GM23248 (cell line): Measurements from ENCODE around the gene SEC14L5. TPM values are rescaled to one million over a fixed set of nuclear protein-coding genes. Genes with fewer than 3 reads are reported as not detected.
A peak's percentile ranks its signal among the peaks of the same experiment; 100 is the strongest.

Experiments
- DNase-seq: peaks from one replicate; pipeline ENCODE4 v3.0.0-alpha.2; 2015
- H2AFZ ChIP-seq: fragments of 200-600 bp; sonication (generic); 2 replicates; pipeline ENCODE4 v1.6.1; 2016; ENCODE audit warnings: antibody characterized with exemption
- H3F3A ChIP-seq: fragments of 200-600 bp; sonication (generic); 2 replicates; pipeline ENCODE4 v1.6.1; 2016; ENCODE audit warnings: mild to moderate bottlenecking, antibody characterized with exemption, mixed run types; ENCODE audit not compliant: insufficient read depth
- H3K27ac ChIP-seq: fragments of 200-600 bp; sonication (generic); 2 replicates; pipeline ENCODE4 v1.5.1; 2016; ENCODE audit warnings: mild to moderate bottlenecking
- H3K27me3 ChIP-seq: fragments of 200-600 bp; sonication (generic); replicated peaks from 2 replicates; pipeline ENCODE4 v1.6.1; 2016; ENCODE audit warnings: mild to moderate bottlenecking; ENCODE audit not compliant: insufficient read depth
- H3K36me3 ChIP-seq: fragments of 200-600 bp; sonication (generic); 2 replicates; pipeline ENCODE4 v1.6.1; 2016; ENCODE audit warnings: low read depth, mild to moderate bottlenecking
- H3K4me1 ChIP-seq: fragments of 200-600 bp; sonication (generic); 2 replicates; pipeline ENCODE4 v1.6.1; 2016; ENCODE audit warnings: mild to moderate bottlenecking; ENCODE audit not compliant: insufficient read depth
- H3K4me2 ChIP-seq: fragments of 200-600 bp; sonication (generic); one replicate; pipeline ENCODE4 v1.6.1; 2016; ENCODE audit warnings: mild to moderate bottlenecking; ENCODE audit not compliant: unreplicated experiment
- H3K4me3 ChIP-seq: fragments of 200-600 bp; sonication (generic); 2 replicates; pipeline ENCODE4 v1.5.1; 2016; ENCODE audit warnings: mild to moderate bottlenecking
- H3K79me2 ChIP-seq: fragments of 200-600 bp; sonication (generic); 2 replicates; pipeline ENCODE4 v1.6.1; 2016; ENCODE audit warnings: mild to moderate bottlenecking; ENCODE audit not compliant: insufficient read depth
- H3K9ac ChIP-seq: fragments of 200-600 bp; sonication (generic); 2 replicates; pipeline ENCODE4 v1.6.1; 2016; ENCODE audit warnings: mild to moderate bottlenecking
- H3K9me2 ChIP-seq: fragments of 200-600 bp; sonication (generic); 2 replicates; pipeline ENCODE4 v1.6.1; 2016; ENCODE audit warnings: mixed run types, mild to moderate bottlenecking, moderate library complexity; ENCODE audit not compliant: insufficient read depth
- H3K9me3 ChIP-seq: fragments of 200-600 bp; sonication (generic); one replicate; pipeline ENCODE4 v1.6.1; 2017; ENCODE audit warnings: low read depth
- H4K20me1 ChIP-seq: fragments of 200-600 bp; sonication (generic); 2 replicates; pipeline ENCODE4 v1.6.0; 2016; ENCODE audit not compliant: insufficient read depth
- EZH2 ChIP-seq: fragments of 200-600 bp; sonication (generic); IDR thresholded peaks from 2 replicates; pipeline ENCODE4 v1.6.1; 2018; ENCODE audit warnings: antibody characterized with exemption, mild to moderate bottlenecking; ENCODE audit not compliant: insufficient read depth, poor library complexity, severe bottlenecking
- EZH2phosphoT487 ChIP-seq: fragments of 200-600 bp; sonication (generic); IDR thresholded peaks from 2 replicates; pipeline ENCODE4 v1.6.1; 2018; ENCODE audit warnings: antibody characterized with exemption, moderate library complexity, mild to moderate bottlenecking, low read depth; ENCODE audit not compliant: insufficient read depth
- WGBS, 2 experiments: methylation state at CpG; one replicate each; pipeline ENCODE4 v1.1.6; 2015 to 2017; ENCODE audit warnings: low lambda C conversion rate in 2 of 2, low coverage in 1 of 2; ENCODE audit errors: missing lambda C conversion rate in 2 of 2; 5-methylcytosine and 5-hydroxymethylcytosine counted together
- in situ Hi-C: fragments of 300-500 bp; cut with MboI; formaldehyde crosslinking; loops from 2 replicates; pipeline ENCODE4 v1.15.0; 2020
- polyA plus RNA-seq: library from polyadenylated mRNA; unstranded; fragments of >200 nt; fragmentation: Nextera tagmentation; extraction: Ambion mirVana; gene quantifications from 2 replicates; pipeline ENCODE4 v1.2.1, GENCODE V29; 2016
- total RNA-seq: library from RNA; depleted of rRNA; stranded (reverse); fragments of >200 nt; shearing (Covaris generic); gene quantifications from 2 replicates; pipeline ENCODE4 v1.2.3, GENCODE V29; 2014

SEC14L5 gene
- total and polyA plus RNA-seq, 2 experiments from 2014 or later = not detected

DNA sequence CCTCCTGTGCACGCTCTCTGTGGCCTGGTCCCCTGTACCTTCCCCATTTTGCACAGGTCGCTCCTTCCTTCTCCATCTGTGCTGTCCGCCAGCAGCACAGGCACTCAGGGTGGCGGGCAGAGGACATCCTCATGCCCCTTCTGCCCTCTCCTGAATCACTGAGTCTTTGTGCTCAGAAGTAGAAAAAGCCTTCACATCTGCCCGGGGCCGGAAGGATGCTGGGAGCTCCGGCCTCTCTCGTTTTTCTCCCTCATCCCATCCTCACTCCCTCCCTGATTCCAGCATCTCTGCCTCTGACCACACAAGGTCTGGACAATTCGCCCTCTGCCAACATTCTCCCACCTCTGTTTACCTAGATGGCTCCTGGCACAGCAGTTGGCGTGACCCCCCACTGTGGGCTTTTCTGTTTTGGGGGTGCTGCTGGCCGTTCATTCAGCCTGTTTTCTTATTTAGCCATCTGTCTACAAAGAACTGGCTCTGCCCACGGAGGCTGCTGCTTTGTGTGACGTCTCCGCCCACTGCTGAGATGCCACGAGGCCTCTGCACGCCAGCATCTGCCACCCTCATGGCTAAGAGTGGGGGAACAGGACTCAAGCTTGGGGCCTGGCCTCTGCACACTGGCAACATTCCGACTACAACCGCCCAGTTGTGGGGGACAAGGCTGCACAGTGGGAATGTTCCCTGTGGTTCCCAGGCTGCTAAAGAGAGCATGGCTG is 36.7 kb downstream of the SEC14L5 start:
- H2AFZ ChIP-seq = no peak overlapping the region
- in situ Hi-C loops = no loop called here
- H3K4me3 ChIP-seq = no peak overlapping the region
- no peak overlapping the region for H3K27ac ChIP-seq
- no peak overlapping the region for H3K4me2 ChIP-seq
- no peaks in the 10 kb centered on the region for H3K9me3 ChIP-seq
- TF ChIP-seq EZH2 = no peak
- TF ChIP-seq EZH2phosphoT487 = no peak
- H3K27me3 ChIP-seq = no peaks in the 10 kb centered on the region
- H3K9ac ChIP-seq = no peak overlapping the region
- no peaks in the 10 kb centered on the region for H3K36me3 ChIP-seq
- H4K20me1 ChIP-seq = no peaks in the 10 kb centered on the region
- H3K4me1 ChIP-seq = no peaks in the 10 kb centered on the region
- no peaks in the 10 kb centered on the region for H3K9me2 ChIP-seq
- no peaks in the 10 kb centered on the region for H3K79me2 ChIP-seq
- DNase-seq = peak; percentile 15
- H3F3A ChIP-seq = no peaks in the 10 kb centered on the region
- WGBS, 2 experiments = 52 to 59% methylated on average over 16 to 17 of the region's 18 CpGs

DNA sequence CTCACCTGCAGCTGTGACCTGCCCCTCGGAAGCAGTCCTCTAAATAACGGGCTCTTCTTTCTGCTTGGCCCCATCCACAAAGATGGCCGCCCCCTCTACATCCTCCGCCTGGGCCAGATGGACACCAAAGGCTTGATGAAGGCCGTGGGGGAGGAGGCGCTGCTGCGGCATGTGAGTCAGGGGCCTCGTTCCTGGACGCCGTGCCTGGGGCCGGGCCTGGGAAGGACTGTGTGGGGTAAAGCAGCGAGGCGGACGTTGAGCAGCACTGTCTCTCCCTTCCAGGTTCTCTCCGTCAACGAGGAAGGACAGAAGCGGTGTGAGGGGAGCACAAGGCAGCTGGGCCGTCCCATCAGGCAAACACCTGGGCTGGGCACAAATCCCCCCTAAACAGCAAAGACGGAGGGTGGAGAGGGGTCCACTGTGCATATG is 42.5 kb downstream of the SEC14L5 start:
- H3K9ac ChIP-seq = no peak overlapping the region
- no peak overlapping the region for H3K27ac ChIP-seq
- H3K9me2 ChIP-seq = no peaks in the 10 kb centered on the region
- no peaks in the 10 kb centered on the region for H3K79me2 ChIP-seq
- no peaks in the 10 kb centered on the region for H3K36me3 ChIP-seq
- H3F3A ChIP-seq = no peaks in the 10 kb centered on the region
- 72 to 81% methylated on average over 15 to 19 of the region's 19 CpGs for WGBS, 2 experiments
- H3K4me2 ChIP-seq = no peak overlapping the region
- TF ChIP-seq EZH2phosphoT487 (no peak), EZH2 (no peak)
- no peaks in the 10 kb centered on the region for H4K20me1 ChIP-seq
- no peak overlapping the region for H3K4me3 ChIP-seq
- no peaks in the 10 kb centered on the region for H3K9me3 ChIP-seq
- DNase-seq = no peak
- in situ Hi-C loops = no loop called here
- H3K4me1 ChIP-seq = no peaks in the 10 kb centered on the region
- H3K27me3 ChIP-seq = no peaks in the 10 kb centered on the region; the same call in 1 of the 2 replicates
- H2AFZ ChIP-seq = no peak overlapping the region

- no peak overlapping the region for H3K4me3 ChIP-seq
- WGBS, 2 experiments = 75 to 82% methylated on average over 7 of the region's 7 CpGs
- no peaks in the 10 kb centered on the region for H3F3A ChIP-seq
Measured at GRCh38 chr16:5001571-5001970, 43.4 kb downstream of the SEC14L5 start.

DNA sequence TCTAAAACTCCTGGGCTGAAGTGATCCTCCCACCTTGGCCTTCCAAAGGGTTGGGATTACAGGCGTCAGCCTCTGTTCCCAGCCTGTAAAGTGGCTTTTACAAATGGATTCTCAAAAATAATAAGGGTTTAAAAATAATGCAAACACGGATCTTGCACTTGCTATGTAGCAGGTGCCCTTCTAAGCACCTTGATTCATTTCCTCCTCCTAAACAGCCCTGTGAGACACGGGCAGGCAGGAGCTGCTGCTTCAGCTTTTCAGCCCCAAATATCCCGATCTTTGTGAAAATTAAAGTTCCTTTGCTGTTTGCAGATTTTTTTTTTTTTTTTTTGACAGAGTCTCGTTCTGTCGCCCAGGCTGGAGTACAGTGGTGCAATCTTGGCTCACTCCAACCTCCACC is 43.9 kb downstream of the SEC14L5 start:
- Histone ChIP-seq H3F3A (no peaks in the 10 kb centered on the region), H3K27me3 (no peaks in the 10 kb centered on the region; the same call in 1 of the 2 replicates), H4K20me1 (no peaks in the 10 kb centered on the region), H3K4me3 (no peak overlapping the region), H3K4me2 (no peak overlapping the region), H3K27ac (no peak overlapping the region), H2AFZ (no peak overlapping the region), H3K9me2 (no peaks in the 10 kb centered on the region), H3K4me1 (no peaks in the 10 kb centered on the region), H3K36me3 (no peaks in the 10 kb centered on the region), H3K9me3 (no peaks in the 10 kb centered on the region), H3K79me2 (no peaks in the 10 kb centered on the region), H3K9ac (no peak overlapping the region)
- no peak for TF ChIP-seq EZH2phosphoT487
- TF ChIP-seq EZH2 = no peak
- DNase-seq = no peak
- in situ Hi-C loops = no loop called here
- WGBS, 2 experiments = 49 to 51% methylated on average over 6 of the region's 6 CpGs

More at GRCh38 chr16:5001571-5001970, 43.4 kb downstream of the SEC14L5 start:
- Histone ChIP-seq H3K4me1 (no peaks in the 10 kb centered on the region), H4K20me1 (no peaks in the 10 kb centered on the region), H3K9ac (no peak overlapping the region), H3K79me2 (no peaks in the 10 kb centered on the region), H3K36me3 (no peaks in the 10 kb centered on the region), H3K27me3 (no peaks in the 10 kb centered on the region; the same call in 1 of the 2 replicates), H3K27ac (no peak overlapping the region), H2AFZ (no peak overlapping the region), H3K9me3 (no peaks in the 10 kb centered on the region), H3K4me2 (no peak overlapping the region), H3K9me2 (no peaks in the 10 kb centered on the region)
- no peak for DNase-seq
- TF ChIP-seq EZH2phosphoT487 (no peak), EZH2 (no peak)
- in situ Hi-C loops = no loop called here
